GM21447 (cell line): ENCODE data around the gene NLE1.
A peak's percentile ranks its signal among the peaks of the same experiment; 100 is the strongest.
"Not testable (repeated sequence)": the region's sequence is repeated elsewhere in the genome, so short reads cannot be mapped to it uniquely, and the experiment has no call there.

Experiments used
- ATAC-seq: cut with Tn5 transposase; IDR thresholded peaks from one replicate; pipeline ENCODE4 v1.9.1; 2021; ENCODE audit not compliant: unreplicated experiment

The NLE1 gene

DNA sequence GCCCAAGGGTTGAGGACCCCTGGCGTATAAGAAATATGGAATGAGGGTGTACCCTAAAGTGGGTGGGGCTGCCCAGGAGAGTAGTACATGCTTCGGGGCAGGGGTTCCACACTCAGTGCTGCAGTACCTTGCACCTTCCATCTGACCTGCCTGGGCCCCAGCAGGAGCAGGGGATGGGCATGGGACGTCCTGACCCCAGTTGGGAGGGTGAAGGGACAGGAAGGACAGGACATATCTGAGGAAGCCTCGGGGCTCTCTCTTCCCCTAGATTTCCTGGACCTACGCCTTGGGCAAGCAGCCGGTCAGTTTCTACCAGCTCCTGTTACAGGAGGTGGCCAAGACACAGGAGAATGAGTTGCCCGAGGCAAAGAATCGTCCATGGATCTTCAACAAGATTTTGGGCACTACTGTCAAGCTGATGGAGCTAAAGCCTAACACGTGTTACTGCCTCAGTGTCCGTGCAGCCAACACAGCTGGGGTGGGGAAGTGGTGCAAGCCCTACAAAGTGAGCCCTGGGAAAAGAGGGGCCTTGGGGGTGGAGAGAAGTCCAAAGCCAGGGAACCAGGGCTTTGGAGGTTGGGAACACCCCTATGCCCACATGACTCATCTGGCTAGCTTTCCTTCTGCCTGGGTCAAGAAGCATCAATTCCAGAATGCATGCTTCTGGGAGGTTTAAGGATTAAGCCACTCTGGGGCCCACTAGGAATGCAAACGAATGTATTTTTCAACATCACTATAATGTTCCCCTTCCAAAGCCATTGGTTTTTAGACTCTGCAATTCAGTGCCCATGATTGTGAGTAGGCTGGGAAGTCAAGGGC is 12.7 kb downstream of the NLE1 start:
- ATAC-seq: no peak

DNA sequence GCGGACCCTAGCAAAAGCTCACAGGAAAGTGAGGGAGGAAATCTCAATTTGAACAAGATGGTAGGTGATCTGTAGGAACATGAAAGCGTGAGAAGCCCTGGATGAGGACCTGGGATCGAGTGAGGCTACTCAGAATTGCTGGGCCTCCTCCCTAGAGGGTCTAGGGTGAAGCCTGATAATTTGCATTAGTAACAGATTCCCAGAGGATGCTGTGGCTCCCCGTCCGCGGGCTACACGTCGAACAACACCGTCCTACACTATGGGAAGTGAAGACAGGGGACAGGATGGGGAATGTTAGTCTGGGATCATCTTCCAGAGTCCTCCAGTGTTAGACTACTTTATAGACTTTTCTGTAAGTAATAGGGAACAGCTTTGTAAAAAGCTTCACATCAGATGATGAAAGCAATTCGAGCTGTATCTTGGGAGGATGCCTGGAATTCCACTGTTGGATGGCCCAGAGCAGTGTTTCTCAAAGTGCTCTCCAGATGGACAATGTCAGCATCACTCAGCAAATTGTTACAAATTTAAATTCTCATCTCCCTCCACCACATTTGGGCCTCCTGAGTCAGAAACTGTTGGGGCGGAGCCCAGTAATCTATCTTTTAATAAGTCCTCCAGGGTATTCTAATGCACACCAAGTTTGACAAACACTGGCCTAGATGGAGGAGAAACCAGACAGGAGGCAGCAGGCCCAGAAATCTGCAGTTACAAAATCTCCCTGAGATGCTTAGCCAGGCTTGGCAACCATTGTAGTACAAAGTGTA is 14.2 kb downstream of the NLE1 start:
- no peak for ATAC-seq

DNA sequence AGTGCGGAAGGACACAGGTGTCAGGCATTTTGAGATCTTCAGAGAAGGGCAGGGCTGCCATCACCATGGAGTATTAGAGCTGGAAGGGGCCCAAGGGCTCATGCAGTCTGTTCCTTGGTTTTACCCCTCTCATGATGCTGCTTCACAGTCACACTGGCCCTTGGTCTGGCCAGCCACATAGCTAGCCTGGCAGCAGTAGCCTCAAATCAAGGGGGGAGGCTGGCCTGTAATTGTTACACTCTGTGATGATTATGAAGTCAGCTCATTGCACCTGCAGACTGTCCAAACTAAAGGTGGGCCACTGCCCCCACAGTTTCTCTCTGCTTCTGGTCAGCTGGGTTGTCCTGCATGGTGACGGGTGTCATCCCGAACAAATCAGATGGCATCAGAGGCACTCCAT is 20.8 kb downstream of the NLE1 start, which contains the start of gene FNDC8:
FNDC8 (plus strand) TSS at position 301 of the 400 bp plus-strand sequence; CDS start at position 380, 79 bp downstream.
- ATAC-seq: no peak

DNA sequence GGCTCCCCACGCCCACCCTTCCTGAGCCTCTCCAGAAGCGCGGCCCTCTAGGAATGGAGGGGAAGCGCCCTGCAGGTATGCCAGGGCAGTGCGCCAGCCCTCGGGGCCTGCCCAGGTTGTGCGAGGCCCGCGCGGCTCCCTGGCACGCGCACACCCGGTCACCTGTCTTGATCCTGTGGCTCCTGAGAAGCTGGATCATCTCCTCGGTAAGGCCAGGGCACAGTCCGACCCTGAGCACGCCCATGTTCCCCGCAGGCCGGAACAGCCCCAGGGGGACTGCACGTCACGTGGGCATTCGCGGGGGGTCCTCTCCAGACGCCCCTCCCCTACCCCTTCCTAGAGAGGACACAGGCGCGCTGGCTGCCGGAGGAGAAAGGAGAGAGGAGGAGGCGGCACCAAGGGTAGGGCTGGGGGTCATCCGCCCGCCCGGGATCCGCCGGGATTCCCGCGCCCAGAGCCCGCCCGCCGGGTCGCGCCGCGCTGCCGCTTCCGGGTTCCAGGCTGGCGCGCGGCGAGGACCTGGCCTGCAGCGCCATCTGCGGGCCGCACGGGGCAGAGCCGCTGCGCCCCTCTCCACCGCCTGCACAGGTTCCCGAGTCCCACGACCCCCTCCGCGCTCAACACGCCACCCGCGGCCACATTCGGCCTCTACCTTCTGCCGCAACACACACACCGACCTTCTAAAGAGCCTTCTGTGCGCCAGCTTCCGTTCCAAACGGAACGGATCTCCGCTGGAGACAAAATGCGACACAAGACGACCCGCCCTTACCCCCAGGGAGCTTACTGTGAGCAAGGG is 22.5 kb downstream of the NLE1 start, which contains the start of gene RAD51D:
RAD51D (minus strand) TSS at position 491 of the 796 bp plus-strand sequence; CDS start at position 244, 247 bp downstream.
- peak; percentile 50 for ATAC-seq

DNA sequence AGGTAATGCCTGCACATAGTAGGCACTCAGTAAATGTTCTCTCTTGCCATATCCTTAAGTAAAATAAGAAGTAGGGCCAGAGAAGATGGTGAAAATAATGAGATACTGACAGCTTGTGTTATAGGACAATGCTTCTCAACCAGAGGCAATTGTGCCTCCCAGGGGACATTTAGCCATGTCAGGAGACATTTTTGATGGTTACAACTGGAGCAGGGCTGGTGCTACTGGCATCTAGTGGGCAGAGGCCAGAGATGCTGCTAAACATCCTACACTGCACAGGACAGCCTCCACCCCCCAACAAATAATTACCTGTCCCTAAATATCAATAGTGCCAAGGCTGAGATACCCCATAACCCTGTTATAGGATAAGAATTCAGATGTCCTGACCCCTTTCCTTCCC is 24.1 kb downstream of the NLE1 start:
- ATAC-seq: no peak

DNA sequence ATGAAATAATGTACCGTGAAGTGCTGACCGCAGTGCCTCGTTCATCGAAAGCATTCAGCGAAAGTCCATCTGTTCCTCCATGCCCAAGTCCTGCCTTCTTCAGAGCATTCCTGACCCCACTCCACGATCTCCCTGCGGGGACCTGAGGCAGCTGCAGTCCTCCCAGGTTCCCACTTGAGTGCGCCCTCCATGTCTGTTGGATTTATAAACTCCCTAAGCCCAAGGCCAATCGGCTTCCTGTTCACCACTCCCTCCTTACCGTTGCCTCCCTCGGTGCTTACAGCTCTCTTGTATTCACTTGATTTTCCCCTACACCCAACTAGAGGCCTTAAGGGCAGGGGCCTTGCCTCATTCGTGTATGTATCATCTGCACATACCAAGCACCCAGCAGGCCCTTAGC is 25.3 kb downstream of the NLE1 start:
- no peak for ATAC-seq

DNA sequence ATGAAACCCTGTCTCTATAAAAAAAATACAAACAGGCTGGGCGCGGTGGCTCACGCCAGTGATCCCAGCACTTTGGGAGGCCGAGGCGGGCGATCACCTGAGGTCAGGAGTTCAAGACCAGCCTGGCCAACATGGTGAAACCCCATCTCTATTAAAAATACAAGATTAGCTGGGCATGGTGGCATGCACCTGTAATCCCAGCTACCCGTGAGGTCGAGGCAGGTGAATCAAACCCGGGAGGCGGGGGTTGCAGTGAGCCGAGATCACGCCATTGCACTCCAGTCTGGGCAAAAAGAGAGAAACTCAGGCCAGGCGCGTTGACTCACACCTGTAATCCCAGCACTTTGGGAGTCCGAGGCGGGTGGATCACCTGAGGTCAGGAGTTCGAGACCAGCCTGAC is 31.3 kb downstream of the NLE1 start:
- ATAC-seq: not testable (repeated sequence)

DNA sequence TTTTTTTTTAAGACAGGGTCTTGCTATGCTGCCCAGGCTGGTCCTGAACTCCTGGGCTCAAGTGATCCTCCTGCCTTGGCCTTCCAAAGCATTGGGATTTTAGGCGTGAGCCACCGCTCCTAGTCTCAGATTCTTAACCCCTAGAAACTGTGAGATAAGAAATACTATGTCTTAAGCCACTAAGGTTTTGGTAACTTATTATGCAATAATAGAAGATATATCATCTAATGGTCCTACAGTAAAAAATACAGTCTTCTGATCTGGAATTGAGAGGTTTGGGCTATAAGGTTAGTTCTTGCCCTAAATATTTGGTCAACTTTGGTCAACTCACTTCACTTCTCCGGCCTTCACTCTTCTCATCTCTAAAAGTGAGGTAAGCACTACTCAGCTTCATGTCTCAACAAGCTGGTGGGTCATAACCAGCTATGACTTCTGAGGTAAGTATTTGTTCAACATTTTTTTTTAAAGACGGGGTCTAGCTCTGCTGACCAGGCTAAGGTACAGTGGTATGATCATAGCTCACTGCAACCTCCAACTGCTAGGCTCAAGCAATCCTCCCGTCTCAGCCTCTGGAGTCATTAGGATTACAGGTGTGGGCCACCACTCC is 37.2 kb downstream of the NLE1 start:
- ATAC-seq: no peak

DNA sequence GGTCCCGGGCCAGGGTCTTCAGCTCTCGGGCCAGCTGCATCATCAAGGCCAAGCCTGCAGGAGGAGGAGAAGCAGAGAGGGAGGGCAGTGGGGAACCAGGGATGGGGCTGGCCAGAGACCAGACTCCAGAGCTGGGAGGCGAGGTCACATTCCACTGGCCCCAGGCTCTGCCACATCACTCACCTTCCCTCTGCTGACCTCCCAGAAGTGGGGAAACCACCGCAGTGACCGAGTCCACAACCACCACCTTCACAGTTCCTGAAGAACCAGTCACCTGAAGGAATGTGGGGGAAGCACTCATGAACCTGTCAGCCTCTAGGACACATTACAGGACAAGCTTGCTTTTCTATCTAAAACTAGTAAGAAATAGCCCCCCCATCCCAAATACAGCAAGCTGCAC is 38.8 kb downstream of the NLE1 start:
- ATAC-seq: no peak

DNA sequence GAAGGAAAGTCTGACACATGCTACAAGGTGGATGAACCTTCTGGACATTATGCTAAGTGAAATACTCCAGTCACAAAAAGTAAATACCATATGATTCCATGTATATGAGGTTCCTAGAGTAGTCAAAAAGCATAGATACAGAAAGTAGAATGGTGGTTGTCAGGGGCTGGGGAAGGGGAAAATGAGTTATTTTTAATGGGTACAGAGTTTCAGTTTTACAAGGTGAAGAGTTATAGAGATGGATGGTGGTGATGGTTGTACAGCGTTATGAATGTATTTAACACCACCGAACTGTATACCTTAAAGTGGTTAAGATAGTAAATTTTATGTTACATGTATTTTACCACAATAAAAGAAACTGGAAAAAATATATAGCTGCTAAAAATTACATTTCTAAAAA is 40.4 kb downstream of the NLE1 start:
- ATAC-seq: no peak

DNA sequence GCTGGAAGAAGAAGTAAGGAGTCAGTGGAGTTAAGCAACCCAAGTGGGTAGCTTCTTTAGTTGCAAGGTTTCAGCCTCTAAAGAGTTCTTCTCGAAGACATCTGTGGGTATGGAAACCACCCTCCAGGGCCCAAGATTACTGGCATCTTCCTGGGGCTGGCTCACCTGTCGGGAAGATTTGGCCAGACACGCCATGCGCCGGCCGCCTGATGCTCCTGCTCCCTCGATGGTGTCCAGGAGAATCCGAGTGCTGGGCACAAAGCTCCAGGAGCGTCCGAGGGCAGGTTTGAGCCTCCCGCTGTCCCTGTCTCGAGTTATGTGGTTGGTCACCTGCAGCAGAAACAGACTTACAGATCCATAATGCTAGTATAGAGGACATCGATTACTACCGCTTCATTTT is 41.1 kb downstream of the NLE1 start:
- ATAC-seq: no peak

DNA sequence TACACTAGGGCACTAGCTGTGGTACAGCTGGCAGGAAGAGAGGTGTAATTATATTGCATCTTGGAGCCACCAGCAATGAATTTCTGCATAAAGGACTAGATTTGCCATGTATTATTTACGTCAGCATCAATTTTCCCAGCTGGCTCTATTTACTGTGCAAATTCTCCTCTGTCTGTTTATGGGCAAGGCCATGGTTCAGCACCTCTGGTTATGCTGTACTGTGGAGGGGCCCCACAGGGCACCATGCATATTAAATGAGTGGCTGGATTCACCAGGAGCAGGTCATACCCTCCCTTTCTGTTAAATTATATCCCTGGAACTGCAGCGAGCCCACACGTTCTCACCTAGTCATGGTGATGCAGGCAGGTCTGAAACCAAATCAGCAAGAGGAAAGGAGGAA is 42.2 kb downstream of the NLE1 start:
- no peak for ATAC-seq

DNA sequence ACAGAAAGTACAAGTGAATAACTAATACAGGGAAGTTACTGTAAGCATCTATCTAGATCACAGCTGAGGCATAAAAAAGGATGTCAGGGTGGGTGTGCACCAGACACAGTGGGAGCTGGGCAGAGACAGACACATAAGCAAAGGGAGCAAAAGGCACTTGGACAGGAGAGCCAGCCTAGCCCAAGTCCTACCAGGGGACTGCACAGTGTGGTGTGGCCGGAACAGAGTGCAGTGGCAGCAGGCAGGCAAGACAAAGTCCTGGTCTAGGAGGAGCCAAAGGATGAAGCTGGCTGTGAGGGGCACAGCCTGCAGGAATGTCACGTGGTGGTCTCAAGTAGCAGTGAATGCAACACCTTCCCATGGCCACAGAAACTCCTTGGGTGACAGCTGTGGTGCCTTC is 44.3 kb downstream of the NLE1 start:
- no peak for ATAC-seq

DNA sequence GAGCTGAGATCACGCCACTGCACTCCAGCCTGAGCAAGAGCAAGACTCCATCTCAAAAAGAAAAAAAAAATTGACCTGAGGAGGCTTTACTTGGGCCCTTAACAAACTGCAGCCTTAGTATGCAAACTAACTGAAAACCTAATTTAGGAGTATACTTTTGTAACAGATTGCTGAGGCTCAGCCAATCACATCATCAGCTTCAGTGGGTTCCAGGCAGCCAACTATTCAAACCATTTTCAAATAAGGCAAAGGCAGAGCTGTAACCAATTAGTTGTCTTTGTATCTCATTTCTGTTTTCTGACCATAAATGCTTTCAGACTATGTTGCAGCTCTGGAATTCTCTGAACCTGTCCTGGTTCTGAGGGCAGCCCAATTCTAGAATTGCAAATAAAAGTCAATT is 46.4 kb downstream of the NLE1 start:
- ATAC-seq: no peak

DNA sequence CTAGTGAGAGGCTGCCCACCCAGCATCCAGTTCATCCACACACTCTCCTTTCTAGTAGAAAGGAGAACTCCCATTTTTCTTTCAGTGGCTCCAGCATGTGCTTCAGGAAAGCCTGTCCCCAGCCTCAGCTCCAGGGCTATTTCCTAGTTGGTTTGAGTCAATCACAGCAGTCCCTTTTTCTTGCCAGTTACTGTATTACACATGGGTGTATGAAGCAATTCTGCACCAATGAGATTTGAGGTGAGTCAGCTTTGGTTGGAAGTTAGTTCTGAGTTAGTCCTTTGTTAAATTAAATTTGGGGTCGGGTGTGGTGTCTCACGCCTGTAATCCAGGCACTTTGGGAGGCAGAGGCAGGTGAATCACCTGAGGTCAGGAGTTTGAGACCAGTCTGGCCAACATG is 47.2 kb downstream of the NLE1 start:
- ATAC-seq: no peak

DNA sequence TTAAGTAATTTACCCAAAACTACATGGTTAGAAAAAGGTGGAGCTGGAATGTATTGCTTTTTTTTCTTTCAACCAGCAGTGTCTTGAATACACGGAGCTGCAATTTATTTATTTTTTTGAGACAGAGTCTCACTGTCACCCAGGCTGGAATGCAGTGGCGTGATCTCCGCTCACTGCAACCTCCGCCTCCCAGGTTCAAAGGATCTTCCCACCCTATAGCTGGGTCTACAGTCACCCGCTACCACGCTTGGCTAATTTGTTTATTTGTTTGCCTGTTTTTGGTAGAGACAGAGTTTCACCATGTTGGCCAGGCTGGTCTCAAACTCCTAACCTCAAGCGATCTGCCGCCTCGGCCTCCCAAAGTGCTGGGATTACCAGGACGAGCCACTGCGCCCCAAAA is 51.4 kb downstream of the NLE1 start:
- not testable (repeated sequence) for ATAC-seq

DNA sequence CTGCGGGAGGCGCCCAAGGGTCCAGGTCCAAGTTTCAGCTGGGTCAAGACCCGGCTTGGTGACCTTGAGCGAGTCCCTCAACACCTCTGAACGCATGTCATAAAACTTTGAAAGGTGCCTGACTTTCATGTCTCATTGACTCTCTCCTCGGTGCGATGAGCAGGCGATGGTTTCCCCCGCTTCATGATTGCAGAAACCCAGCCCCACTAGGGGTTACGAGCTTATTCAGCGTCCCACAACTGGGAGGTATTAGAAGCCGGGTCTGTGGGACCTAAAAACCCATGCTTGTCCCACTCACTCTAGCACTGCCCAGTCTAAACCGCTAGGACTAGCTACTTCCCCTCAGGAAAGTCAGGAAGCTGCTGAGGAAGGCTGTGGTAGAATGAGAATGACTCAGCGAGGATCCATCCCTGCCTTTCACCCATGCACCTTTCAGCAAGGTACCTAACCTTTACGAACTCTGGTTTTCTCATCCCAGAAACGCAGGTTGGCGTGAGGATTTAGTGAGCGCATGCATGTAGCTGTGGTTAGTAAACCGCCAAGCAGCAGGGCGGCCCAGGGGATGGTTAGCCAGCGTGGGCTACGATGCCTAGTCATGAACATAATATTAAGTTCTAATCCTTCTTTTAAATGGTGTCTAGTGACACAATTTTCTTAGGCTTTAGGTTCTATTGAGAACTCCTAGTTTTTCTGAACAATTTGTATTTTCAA is 52.4 kb downstream of the NLE1 start:
- ATAC-seq: peak; percentile 11

DNA sequence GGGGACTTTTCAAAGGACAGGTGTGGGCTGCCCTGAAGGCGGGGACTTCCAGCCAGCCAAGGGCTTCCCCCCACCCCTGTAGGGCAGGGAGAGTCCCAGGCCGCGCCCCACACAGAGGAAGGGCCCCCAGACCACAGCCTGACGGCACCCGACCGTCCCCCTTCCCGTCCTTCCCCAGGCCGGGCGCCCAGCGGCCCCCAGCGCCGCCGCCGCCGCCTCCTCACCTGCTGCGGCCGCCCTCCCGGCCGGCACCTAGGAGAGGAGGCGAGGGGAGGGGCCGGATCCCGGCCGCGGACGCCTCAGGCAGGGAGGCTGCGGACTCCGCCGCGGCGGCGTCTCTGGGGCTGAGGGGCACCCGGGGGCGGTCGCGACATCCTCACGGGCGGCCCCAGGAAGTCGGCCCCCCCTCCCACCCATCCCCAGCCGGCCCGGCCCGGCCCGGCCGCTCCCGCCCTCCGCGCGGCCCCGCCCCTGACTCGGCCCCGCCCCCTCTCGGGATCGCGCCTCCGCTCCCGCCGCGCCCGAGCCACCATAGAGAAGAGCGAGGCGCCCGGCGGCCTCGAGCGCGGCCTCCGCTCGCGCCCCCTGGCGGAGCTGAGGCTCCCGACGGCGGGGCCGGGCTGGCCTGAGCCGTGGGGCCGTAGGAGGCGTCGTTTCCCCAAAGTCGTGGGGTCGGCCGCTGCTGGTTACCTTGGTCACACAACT is 53.1 kb downstream of the NLE1 start:
- ATAC-seq: peak; percentile 62

DNA sequence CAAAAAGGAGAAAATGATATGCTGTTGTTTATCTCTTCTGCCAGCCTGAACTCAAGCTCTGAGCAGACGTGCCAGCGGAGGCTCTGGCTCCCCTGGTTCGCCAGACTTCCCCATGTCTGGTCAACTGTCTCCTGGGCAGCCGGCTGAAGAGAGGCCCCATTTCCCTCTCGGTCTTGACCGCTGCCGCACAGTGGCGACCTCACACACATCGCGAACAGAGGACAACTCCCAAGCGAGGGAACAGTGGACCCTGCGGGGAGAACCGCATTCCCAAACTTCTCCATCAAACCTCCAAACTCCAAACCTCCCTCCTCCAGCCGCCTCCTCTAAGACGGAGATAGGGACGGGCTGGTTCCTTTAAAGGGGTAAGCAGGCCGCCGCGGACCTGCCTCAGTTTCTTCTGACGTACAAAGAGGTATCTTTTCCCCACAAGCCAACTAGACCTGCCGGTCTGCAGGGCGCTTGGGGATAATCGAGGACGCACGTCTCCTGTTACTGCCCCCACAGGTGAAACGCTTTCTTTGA is 53.7 kb downstream of the NLE1 start:
- peak; percentile 17 for ATAC-seq
